Measurements from ENCODE around the gene SH3BGR. TPM values are rescaled to one million over a fixed set of nuclear protein-coding genes. Genes with fewer than 3 reads are reported as not detected.

Gene SH3BGR
- total RNA-seq, 2 donors from 2014 or later: 1.0 TPM; not detected in 1

- Histone ChIP-seq H3K9me3 (no peaks in the 10 kb centered on the region), H3K4me3 (no peak overlapping the region), H3K36me3 (replicated peaks in 1 of 2; ENCODE audit: insufficient read depth in 1 of 2, low read depth in 2 of 2) (no peaks in the 10 kb centered on the region), H3K4me1 (no peaks in the 10 kb centered on the region), H3K27ac (no peak overlapping the region), H3K27me3 (no peaks in the 10 kb centered on the region)
- TF ChIP-seq POLR2A (IDR thresholded peaks at IDR 0.05): no peak
- no peak for TF ChIP-seq CTCF (IDR thresholded peaks at IDR 0.05)
- DNase-seq: no peak
- intact Hi-C loops (cut with DNase I): no loop called here
- WGBS, 2 donors: 91 to 95% methylated on average over 1 of the region's 1 CpG
- ATAC-seq: no peak
These were observed 16.8 kb downstream of the SH3BGR start for GRCh38 chr21:39468559-39468958.

GRCh38 chr21:39471598-39471997, 19.8 kb downstream of the SH3BGR start:
- H3K27me3 ChIP-seq: no peaks in the 10 kb centered on the region
- H3K9me3 ChIP-seq: no peaks in the 10 kb centered on the region
- WGBS, 2 donors: 87 to 94% methylated on average over 3 of the region's 3 CpGs
- H3K27ac ChIP-seq: no peak overlapping the region
- H3K4me3 ChIP-seq: no peak overlapping the region
- ATAC-seq (no peak), DNase-seq (no peak)
- intact Hi-C loops (cut with DNase I): no loop called here
- H3K4me1 ChIP-seq: no peaks in the 10 kb centered on the region
- TF ChIP-seq CTCF (IDR thresholded peaks at IDR 0.05) (no peak), POLR2A (IDR thresholded peaks at IDR 0.05) (no peak)
- H3K36me3 ChIP-seq (replicated peaks in 1 of 2; ENCODE audit: insufficient read depth in 1 of 2, low read depth in 2 of 2): no peaks in the 10 kb centered on the region

GRCh38 chr21:39472786-39473185, 21.0 kb downstream of the SH3BGR start:
- no peak overlapping the region for H3K4me3 ChIP-seq
- H3K9me3 ChIP-seq: no peaks in the 10 kb centered on the region
- no peaks in the 10 kb centered on the region for H3K4me1 ChIP-seq
- no peaks in the 10 kb centered on the region for H3K36me3 ChIP-seq (replicated peaks in 1 of 2; ENCODE audit: insufficient read depth in 1 of 2, low read depth in 2 of 2)
- DNase-seq (no peak), ATAC-seq (no peak)
- TF ChIP-seq POLR2A (IDR thresholded peaks at IDR 0.05): no peak
- no peak for TF ChIP-seq CTCF (IDR thresholded peaks at IDR 0.05)
- 86 to 91% methylated on average over 4 of the region's 4 CpGs for WGBS, 2 donors
- intact Hi-C loops (cut with DNase I): no loop called here
- no peaks in the 10 kb centered on the region for H3K27me3 ChIP-seq
- no peak overlapping the region for H3K27ac ChIP-seq

- Histone ChIP-seq H3K4me3 (no peak overlapping the region), H3K36me3 (replicated peaks in 1 of 2; ENCODE audit: insufficient read depth in 1 of 2, low read depth in 2 of 2) (no peaks in the 10 kb centered on the region), H3K4me1 (no peaks in the 10 kb centered on the region), H3K27ac (no peak overlapping the region), H3K9me3 (no peaks in the 10 kb centered on the region), H3K27me3 (no peaks in the 10 kb centered on the region)
- WGBS, 2 donors: 77 to 86% methylated on average over 2 of the region's 2 CpGs
- ATAC-seq (no peak), DNase-seq (no peak)
- intact Hi-C loops (cut with DNase I): no loop called here
- TF ChIP-seq CTCF (IDR thresholded peaks at IDR 0.05) (no peak), POLR2A (IDR thresholded peaks at IDR 0.05) (no peak)
These were observed 22.8 kb downstream of the SH3BGR start for GRCh38 chr21:39474611-39475010.

GRCh38 chr21:39479164-39479813, 27.5 kb downstream of the SH3BGR start:
- ATAC-seq: no peak
- TF ChIP-seq POLR2A (IDR thresholded peaks at IDR 0.05): no peak
- no peak for TF ChIP-seq CTCF (IDR thresholded peaks at IDR 0.05)
- H3K36me3 ChIP-seq (replicated peaks in 1 of 2; ENCODE audit: insufficient read depth in 1 of 2, low read depth in 2 of 2): no peaks in the 10 kb centered on the region
- 93 to 94% methylated on average over 4 of the region's 4 CpGs for WGBS, 2 donors
- no peaks in the 10 kb centered on the region for H3K27me3 ChIP-seq
- H3K4me3 ChIP-seq: no peak overlapping the region
- no peaks in the 10 kb centered on the region for H3K9me3 ChIP-seq
- no peak overlapping the region for H3K27ac ChIP-seq
- DNase-seq: no peak
- intact Hi-C loops (cut with DNase I): no loop called here
- no peaks in the 10 kb centered on the region for H3K4me1 ChIP-seq

All from body of pancreas (tissue), 4 donors.